Omental fat pad (tissue), 4 donors: ENCODE data around the gene FGF12. TPM values are rescaled to one million over a fixed set of nuclear protein-coding genes. Genes with fewer than 3 reads are reported as not detected.

ENCODE experiments used
- ATAC-seq: fragments of 150-250 bp; one replicate; pipeline ENCODE4 v1.9.1; 2016; ENCODE audit warnings: mild to moderate bottlenecking, moderate library complexity; ENCODE audit not compliant: low FRiP score
- DNase-seq: peaks from one replicate; pipeline ENCODE4 v3.0.0-alpha.2; 2019; ENCODE audit warnings: low spot score
- total RNA-seq, 4 donors: library from RNA; depleted of rRNA; stranded (reverse); fragments of >200 nt; gene quantifications; one replicate each; pipeline ENCODE4 v1.1.0, GENCODE V29; 2016
- TF ChIP-seq, protein P1 (sequence below), 3 donors: fragments of 450-650 bp; IDR thresholded peaks; one replicate each; pipeline ENCODE4 v1.5.1; 2016 to 2017; ENCODE audit warnings: antibody characterized with exemption in 3 of 3, mild to moderate bottlenecking in 3 of 3, moderate library complexity in 2 of 3

The FGF12 gene
- total RNA-seq, 4 donors from 2014 or later, result 2.4 to 9.3 (median 2.9) TPM

DNA sequence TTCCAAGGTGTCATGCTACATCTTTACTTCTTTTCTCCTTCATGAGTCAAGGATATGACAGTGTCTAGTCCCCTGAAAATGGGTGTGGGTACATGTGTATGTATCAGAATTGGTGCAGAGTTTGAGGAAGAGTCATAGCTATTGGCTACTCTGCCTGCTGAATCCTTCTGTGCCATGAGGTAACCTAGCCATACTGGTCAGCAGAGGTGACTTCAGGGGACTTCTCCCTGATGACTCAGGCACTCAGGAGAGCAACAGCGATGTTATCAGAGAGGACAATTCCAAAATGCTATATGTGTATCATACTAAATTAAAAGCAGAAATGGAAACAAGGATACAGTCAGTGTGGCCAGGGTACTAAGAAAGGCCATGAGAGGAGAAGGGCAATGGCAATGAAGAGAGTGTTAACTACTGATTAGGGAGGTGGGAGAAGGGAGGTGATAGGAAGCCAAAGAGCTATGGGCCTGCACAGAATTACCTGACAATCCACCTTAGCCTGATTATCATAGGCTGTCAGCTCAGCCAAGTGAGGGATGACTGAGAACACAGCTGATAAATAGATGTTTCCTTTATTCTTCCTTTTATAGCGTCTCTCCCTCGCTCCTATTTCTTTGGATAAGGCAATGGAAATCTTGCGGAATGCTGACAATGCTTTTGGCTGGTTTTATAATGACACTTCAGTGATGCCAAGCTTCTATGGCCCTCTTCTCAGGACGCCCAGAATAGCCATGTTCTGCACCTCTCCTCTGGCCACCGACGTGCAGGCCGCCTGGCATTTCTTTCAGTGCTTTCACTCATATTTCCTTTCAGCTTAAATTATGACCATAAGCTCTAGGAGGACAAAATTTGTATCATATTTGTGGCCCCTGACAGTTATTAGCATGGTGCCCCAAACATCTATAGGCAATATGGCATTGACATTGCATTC is 90.6 kb downstream of the FGF12 start:
- no peak for ATAC-seq
- no peak for DNase-seq
- TF ChIP-seq, protein P1, sequence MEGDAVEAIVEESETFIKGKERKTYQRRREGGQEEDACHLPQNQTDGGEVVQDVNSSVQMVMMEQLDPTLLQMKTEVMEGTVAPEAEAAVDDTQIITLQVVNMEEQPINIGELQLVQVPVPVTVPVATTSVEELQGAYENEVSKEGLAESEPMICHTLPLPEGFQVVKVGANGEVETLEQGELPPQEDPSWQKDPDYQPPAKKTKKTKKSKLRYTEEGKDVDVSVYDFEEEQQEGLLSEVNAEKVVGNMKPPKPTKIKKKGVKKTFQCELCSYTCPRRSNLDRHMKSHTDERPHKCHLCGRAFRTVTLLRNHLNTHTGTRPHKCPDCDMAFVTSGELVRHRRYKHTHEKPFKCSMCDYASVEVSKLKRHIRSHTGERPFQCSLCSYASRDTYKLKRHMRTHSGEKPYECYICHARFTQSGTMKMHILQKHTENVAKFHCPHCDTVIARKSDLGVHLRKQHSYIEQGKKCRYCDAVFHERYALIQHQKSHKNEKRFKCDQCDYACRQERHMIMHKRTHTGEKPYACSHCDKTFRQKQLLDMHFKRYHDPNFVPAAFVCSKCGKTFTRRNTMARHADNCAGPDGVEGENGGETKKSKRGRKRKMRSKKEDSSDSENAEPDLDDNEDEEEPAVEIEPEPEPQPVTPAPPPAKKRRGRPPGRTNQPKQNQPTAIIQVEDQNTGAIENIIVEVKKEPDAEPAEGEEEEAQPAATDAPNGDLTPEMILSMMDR (IDR thresholded peaks at IDR 0.05), result no peak

DNA sequence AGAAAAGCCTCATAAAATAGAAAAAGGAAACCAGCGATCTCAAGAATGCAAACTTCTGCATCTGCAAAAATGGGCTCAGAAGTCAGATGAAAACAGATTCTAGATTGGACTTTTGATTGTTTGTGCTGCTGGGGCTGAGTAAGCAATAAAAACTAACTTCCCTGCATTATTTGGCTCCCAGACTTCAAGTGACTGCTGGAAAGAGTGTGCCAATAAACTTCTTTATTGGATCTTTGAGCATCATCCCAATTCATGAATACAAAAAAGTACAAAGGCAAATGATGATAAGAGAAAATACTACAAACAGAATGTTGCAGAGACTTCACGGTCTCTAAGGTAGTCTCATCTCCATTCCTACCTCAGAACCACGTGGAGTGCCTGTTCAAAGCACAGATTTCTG is 97.9 kb downstream of the FGF12 start:
- TF ChIP-seq, protein P1 (IDR thresholded peaks at IDR 0.05), result no peak
- ATAC-seq, result no peak
- DNase-seq, result no peak

DNA sequence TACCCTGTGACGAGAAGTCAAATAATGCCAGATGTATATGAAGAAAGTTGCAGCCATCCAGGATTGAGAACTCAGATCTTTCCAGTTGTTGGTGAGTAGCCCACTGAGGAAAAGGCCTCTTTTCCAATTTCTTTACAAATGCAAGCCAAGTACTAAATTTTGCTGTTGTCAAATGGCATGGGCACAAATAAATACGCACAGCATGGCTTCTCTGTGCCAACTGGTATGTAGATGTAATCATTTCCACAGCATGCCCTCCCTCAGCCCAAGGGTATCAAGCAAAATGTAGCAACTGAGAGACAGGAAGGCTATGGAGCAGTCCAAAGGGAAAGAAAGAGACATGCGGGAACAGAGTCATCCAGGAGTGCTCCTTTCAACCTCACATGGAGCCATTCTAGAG is 105.4 kb downstream of the FGF12 start:
- DNase-seq, result no peak
- TF ChIP-seq, protein P1 (IDR thresholded peaks at IDR 0.05), result no peak
- no peak for ATAC-seq

DNA sequence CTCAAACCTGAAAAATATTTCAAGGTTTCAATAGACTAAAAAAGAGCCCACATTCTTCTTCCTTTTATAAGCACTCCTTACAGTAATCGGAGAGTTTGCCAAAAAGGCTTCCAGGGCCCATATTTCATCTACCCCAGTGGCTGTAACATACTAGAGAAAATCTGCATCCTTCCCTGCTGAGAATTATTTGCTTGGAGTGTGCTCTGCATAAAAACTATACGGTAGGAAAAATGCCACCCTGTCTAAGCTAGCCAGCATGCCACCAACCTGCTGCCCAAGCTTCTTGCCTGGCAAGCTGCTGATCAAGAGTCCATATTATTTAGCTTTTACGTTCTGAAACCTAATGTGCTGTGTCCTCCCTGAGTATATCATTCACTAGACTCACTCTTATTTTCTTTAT is 107.1 kb downstream of the FGF12 start:
- no peak for ATAC-seq
- TF ChIP-seq, protein P1 (IDR thresholded peaks at IDR 0.05), result no peak
- no peak for DNase-seq

DNA sequence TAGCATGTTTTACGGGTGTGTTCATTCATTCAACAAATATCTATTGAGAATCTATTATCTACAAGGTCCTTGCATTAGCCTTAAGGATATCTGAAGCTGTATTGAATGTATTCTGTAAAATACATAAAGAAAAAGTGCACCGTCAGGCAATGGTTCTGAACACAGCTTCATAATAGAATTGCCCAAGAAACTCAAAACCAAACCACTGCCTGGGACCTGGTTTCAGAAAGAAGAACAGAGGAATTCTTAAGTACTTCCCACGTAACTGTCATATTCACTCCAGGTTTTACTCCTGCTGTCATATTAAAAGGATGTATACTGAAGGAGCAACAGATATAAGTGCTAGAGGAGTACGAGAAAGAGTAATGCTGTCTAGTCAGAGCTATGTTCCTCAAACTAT is 115.9 kb downstream of the FGF12 start:
- no peak for DNase-seq
- TF ChIP-seq, protein P1 (IDR thresholded peaks at IDR 0.05), result no peak
- ATAC-seq, result no peak

DNA sequence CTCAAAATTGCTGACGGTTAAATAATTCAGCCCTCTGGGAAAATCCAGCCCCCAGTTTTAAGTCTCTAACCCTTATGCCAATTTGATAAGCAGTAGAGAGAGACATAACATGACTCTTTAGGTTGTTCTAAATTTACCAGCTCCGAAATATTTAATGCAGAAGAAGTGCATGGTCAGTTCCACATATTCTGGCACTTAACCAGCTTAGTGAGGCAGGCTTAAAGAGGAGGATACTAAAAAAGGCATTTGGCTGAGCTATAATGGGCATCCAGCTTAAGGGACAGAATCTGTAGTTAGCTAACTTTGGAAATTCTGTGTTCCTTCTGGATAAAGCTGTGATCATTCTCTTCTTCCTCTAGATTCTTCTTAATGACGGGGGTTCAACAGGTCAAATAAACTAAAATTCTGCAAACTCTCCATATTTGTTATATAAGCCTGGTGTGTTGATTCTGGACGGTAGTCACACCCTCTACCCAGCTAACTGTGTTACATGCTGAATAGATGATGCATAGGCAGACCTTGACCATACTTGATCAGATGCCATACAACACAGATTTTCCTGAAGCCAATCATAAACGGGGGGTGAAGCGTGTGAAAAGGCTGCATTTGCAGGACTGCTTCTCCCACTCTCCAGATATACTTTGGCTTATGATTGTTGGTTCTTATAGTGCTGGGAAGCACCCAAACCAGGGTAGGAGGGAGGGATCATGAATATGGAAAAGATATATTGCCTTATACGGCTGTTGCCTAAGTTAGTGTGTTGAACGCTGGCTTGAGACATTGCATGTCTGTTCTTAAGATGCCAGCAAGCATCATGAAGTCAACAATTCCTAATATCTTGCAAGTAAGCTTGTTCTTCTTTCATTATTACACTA is 118.4 kb downstream of the FGF12 start:
- no peak for ATAC-seq
- TF ChIP-seq, protein P1 (IDR thresholded peaks at IDR 0.05), result no peak
- no peak for DNase-seq
